ENCODE data around the gene APOBEC4. TPM values are rescaled to one million over a fixed set of nuclear protein-coding genes. Genes with fewer than 3 reads are reported as not detected.
A peak's percentile ranks its signal among the peaks of the same experiment; 100 is the strongest.

Gene APOBEC4
- total and polyA plus RNA-seq, 10 of the 15 experiments (the other 5 are each of a cell fraction or from before 2014, with no cell fraction given) = 0.04 to 0.25 (median 0.06) TPM; not detected in 5

DNA sequence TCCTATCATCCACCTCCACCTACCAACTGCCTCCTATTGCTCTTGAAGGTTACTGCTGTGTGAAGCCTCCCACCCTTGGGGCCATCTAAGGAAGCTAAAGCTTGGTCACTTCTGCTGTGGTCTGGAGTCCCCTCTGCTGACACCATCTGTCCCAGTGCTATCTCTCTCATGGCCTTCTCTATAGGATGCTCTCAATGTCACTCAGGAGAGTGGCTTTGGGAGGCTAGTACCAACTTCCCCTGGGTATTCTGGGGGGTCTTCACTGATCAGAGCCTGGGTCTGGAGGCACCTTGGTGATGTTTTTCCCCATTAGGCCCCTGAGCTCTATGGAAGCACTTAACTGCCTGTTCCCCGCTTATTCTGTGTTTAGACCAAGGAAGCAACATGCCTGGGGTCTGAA is 50.6 kb downstream of the APOBEC4 start (continued):
- TF ChIP-seq TCF7 (IDR thresholded peaks at IDR 0.05; ENCODE audit: borderline replicate concordance) (no peak), HDAC2 (IDR thresholded peaks at IDR 0.05) (no peak), ZBTB40 (IDR thresholded peaks at IDR 0.05; ENCODE audit: borderline replicate concordance) (no peak), SP1 (IDR thresholded peaks at IDR 0.05; ENCODE audit: low read depth, low read length) (no peak), RAD21 (IDR thresholded peaks at IDR 0.05; ENCODE audit: insufficient read depth, low read depth, low read length) (no peak), IRF5 (IDR thresholded peaks at IDR 0.05; ENCODE audit: borderline replicate concordance) (no peak), RUNX3 (IDR thresholded peaks at IDR 0.05; ENCODE audit: low read length) (no peak), YY1 (IDR thresholded peaks at IDR 0.05; ENCODE audit: low read depth, low read length) (no peak), ZNF24 (IDR thresholded peaks at IDR 0.05) (no peak), ELK1 (IDR thresholded peaks at IDR 0.05; ENCODE audit: low read depth, low read length) (no peak), CREM (IDR thresholded peaks at IDR 0.05; ENCODE audit: low read depth) (no peak), PKNOX1 (IDR thresholded peaks at IDR 0.05) (peak; percentile 82), TCF12 (IDR thresholded peaks at IDR 0.05; ENCODE audit: low read depth, low read length) (no peak), ATF2 (IDR thresholded peaks at IDR 0.05; ENCODE audit: low read length) (no peak), CREB1 (IDR thresholded peaks at IDR 0.05; ENCODE audit: low read depth) (no peak), NFYB (IDR thresholded peaks at IDR 0.05; ENCODE audit: insufficient read depth, low read depth, low read length) (0 out of 2 replicates have a peak, but pooled peaks have one; percentile 12)
- TF ChIP-seq, protein P1, sequence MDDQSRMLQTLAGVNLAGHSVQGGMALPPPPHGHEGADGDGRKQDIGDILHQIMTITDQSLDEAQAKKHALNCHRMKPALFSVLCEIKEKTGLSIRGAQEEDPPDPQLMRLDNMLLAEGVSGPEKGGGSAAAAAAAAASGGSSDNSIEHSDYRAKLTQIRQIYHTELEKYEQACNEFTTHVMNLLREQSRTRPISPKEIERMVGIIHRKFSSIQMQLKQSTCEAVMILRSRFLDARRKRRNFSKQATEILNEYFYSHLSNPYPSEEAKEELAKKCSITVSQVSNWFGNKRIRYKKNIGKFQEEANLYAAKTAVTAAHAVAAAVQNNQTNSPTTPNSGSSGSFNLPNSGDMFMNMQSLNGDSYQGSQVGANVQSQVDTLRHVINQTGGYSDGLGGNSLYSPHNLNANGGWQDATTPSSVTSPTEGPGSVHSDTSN (IDR thresholded peaks at IDR 0.05; ENCODE audit: insufficient replicate concordance, low read depth, low read length) = peak; percentile 60
